Germinal center (tissue), 1 donor: ENCODE data around the gene SLBP.

Experiments used
- DNase-seq: peaks from one replicate; pipeline ENCODE4 v3.0.0; 2012; ENCODE audit warnings: mixed read lengths, low spot score

SLBP gene

DNA sequence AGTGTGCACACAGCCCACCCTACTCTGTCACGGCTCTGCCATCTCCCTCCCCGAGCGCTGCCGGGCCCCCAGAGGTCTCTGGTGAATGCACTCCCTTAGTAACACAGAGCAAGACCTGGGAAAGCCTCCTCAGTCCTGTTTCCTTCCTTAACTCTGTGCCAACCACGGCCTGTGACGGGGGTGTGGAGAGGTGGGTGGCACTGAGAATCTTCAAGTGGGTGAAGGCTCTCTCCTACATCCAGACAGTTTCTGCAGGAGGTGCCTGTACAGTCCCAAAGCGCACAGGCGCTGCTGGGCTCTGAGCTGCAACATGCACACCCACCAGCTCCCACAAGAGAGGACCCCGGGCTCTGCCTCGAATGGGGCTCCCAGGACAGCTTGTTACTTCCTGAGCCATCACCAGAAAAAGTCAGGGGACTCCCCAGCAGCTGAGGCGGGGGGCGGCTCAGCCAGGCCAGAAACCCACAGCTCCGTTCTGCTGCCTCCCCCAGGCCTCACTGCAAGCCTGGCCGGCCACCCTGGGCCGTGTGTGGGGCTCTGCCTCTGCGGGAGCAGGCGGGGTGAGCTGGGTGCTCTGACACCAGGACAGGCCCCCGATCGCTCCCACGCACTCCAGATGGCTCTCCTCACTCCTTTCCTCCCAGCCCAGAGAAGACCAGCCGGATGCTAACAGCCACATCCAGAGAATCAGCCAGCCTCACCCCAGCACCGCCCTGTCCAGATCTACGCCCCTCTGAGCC, 57.7 kb downstream of the SLBP start:
- no peak for DNase-seq

DNA sequence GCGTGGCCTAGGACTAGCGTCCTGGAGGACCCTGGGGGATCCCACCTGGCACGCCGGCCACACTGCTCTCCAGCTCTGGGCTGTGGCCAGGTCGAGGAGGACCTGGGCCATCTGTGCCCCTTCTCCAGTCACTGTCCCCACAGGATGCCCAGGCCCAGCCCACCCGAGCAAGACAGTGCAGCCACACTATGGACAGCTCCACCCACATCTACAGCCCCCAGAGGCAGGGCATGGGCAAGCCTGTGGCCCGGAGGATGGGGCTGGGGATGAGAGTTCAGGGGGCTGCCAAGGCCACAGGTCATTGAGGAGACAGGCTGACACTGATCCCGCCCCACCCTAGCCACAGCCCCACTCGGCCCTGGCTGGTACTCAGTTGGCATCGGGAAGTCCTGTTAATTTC, 58.3 kb downstream of the SLBP start:
- no peak for DNase-seq

DNA sequence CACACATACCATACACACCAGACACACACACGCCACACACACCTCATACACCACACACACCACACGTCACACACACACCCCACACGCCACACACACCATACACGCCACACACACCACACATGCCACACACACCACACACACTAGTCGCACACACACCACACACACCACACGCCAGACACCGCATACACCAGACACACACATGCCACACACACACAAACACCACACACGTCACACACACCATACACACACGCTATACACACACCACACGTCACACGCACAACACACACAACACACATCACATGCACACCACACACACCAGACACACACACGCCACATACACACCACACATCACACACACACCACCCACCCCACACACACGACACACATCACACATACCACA, 60.0 kb downstream of the SLBP start:
- DNase-seq: no peak

DNA sequence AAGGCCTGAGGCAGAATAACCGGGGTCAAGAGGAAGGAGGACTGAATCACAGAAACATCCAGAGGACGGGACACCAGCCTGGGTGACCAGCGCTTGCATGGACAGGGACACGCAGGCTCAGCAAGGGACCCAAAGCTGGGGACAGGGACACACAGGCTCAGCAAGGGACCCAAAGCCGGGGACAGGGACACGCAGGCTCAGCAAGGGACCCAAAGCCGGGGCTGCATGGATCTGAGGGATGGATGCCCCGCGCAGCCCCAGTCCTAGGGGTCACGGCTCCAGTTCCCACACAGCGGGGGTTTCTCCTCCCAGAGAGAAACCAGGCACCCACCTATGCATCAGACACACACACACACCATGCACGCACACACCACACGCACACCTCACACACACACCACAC, 60.5 kb downstream of the SLBP start:
- no peak for DNase-seq

DNA sequence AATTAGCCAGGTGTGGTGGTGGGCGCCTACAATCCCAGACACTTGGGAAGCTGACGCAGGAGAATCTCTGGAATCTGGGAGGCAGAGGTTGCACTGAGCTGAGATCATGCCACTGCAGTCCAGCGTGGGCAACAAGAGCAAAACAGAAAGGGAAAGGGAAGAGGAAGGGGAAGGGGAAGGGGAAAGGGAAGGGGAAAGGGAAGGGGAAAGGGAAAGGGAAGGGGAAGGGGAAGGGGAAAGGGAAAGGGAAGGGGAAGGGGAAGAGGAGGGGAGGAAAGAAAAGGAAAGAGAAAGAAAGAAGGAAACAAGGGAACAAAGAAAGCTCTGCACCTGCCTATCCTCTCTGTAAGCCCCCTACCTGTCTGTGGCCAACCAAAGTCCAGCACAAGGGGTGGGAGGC, 63.2 kb downstream of the SLBP start:
- no peak for DNase-seq

DNA sequence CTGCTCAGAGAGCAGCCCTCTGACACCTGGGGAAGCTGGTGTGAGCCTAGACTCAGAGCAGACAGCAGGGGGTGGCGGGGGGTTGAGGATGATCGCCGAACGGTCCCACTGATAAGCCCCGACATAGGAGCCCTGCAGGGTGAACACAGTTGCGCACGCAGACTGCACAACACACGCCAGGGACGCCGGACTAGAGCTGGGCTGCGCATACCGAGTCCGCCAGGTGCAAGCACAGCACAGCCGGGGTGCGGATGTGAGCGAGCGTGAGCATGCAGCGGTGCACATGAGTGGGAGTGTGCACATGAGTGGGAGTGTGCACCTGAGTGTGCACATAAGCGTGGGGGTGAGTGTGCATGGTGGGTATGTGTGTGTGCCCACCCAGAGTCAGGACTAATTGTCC, 64.7 kb downstream of the SLBP start:
- DNase-seq: no peak

DNA sequence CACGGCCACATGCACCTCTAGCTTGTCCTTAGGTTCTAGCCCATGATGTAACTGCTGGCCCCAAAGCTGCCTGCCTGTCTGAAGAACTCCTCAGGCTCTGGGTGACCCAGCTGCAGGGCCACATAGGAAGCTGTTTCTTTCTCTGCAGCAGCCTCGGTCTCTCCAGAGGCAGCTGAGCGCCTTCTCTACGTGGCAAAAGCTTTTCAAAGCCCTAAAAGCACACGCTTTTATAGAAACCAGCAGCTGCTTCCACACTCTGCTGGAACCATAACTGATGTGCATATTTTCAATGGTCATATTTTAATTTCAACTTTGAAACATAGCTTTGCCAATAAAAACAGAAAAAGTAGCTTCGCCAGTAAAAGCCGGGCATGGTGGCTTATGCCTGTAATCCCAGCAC, 65.4 kb downstream of the SLBP start:
- DNase-seq: no peak

DNA sequence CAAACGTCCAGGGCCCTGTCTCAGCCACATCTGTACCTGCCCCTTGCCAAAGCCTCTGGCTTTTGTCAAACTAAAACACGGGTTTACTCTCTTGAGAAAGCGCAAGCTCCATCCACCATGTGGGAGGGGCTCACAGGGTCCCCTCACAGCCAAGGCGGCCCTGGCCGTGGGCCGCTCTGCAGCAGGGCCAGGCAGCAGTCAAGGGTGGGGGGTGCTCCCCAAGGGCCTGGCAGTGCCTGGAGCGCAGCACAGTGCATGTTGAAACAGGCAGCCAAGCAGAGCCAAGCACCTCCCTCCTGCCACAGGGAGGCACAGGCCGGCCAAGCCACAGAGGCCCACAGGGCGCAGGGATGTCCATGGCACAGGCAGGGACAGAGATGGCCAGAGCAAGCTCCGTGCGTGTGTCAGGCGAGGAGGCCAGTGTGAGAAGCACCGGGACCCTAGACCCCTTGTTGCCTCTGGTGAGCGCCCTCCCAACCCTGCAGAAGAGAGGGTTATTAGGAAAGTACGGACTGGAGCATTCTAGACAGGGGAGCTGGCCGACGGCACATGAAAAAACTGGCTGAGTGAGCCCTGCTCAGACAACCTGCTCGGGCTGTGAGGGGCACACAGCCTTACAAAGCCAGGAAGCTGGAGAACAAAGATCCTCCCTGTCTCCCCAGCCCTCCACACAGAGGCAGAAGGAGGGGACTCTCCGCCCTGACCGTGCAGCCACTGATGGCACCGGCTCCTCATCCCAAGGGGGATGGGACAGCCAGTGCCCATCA, 67.0 kb downstream of the SLBP start:
- no peak for DNase-seq

DNA sequence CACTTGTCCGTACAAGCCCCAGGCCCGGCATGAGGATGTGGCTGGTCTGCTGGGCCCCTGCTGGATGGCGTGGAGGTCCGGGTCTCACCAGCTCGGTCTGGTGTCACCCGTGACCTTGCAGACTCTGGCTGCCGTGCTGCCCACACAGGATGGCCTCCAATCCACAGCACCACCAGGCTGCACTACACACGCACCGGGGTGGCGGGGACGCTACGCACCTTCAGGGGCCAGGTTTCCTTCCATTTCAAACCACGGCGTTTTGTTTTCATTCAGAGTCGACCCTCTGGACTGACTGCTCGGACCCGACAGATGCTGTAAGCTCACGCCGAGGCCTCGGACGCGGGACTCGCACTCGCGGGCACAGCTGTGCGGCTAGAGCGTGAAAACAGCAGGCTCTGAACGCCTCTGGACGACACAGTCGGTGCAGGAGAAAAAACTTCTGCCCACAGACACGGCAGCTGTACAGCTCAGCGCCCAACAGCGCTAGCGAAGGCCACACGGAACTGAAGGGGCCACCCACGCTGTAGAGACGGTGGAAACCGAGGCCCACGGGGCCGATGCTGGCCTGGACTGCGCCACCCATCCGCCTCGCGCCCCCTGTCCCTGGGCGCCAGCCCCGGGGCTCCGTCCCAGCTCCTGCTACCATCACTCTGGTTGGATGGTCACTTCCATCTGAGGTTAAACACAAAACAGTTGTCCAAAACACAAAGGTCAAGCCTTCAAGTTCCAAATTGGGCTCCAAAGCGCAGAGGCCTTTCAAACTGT, 68.0 kb downstream of the SLBP start:
- DNase-seq: no peak
